ENCODE measurements around the gene ZNF687.

GRCh38 chr1:151267760-151268159 is 14.3 kb upstream of the ZNF687 start:
- TF ChIP-seq, protein P1, sequence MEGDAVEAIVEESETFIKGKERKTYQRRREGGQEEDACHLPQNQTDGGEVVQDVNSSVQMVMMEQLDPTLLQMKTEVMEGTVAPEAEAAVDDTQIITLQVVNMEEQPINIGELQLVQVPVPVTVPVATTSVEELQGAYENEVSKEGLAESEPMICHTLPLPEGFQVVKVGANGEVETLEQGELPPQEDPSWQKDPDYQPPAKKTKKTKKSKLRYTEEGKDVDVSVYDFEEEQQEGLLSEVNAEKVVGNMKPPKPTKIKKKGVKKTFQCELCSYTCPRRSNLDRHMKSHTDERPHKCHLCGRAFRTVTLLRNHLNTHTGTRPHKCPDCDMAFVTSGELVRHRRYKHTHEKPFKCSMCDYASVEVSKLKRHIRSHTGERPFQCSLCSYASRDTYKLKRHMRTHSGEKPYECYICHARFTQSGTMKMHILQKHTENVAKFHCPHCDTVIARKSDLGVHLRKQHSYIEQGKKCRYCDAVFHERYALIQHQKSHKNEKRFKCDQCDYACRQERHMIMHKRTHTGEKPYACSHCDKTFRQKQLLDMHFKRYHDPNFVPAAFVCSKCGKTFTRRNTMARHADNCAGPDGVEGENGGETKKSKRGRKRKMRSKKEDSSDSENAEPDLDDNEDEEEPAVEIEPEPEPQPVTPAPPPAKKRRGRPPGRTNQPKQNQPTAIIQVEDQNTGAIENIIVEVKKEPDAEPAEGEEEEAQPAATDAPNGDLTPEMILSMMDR (IDR thresholded peaks at IDR 0.05) = no peak
- TF ChIP-seq, protein P2, sequence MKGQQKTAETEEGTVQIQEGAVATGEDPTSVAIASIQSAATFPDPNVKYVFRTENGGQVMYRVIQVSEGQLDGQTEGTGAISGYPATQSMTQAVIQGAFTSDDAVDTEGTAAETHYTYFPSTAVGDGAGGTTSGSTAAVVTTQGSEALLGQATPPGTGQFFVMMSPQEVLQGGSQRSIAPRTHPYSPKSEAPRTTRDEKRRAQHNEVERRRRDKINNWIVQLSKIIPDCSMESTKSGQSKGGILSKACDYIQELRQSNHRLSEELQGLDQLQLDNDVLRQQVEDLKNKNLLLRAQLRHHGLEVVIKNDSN (IDR thresholded peaks at IDR 0.05; ENCODE audit: borderline replicate concordance, low read depth) = no peak
- TF ChIP-seq YY1 (IDR thresholded peaks at IDR 0.05; ENCODE audit: low read depth) (no peak), EZH2phosphoT487 (IDR thresholded peaks at IDR 0.05; ENCODE audit: borderline replicate concordance, low read depth) (no peak), PBX3 (IDR thresholded peaks at IDR 0.05) (no peak)
